ENCODE measurements around the gene NECTIN2. TPM values are rescaled to one million over a fixed set of nuclear protein-coding genes. Genes with fewer than 3 reads are reported as not detected.
"Not testable (repeated sequence)": the region's sequence is repeated elsewhere in the genome, so short reads cannot be mapped to it uniquely, and the experiment has no call there.

Gene NECTIN2
- total RNA-seq, 2 experiments from 2014 or later, result 0.36 to 0.44 TPM

- ChIA-PET CTCF (interaction anchor here (2.4 kb wide), 1 partner anchor 63 kb away, joined by 8 read pairs; no protein-coding TSS in a partner anchor), POLR2A (no interaction called here)
Measured at GRCh38 chr19:44847144-44848035, 1.3 kb downstream of the NECTIN2 start.

- ChIA-PET POLR2A (no interaction called here), CTCF (interaction anchor here (0.6 to 2.4 kb wide), 5 partner anchors 64 to 211 kb away, joined by 3 to 8 read pairs (median 4); no protein-coding TSS in a partner anchor)
Measured at GRCh38 chr19:44848036-44848811, 2.1 kb downstream of the NECTIN2 start.

GRCh38 chr19:44848812-44849447 is 2.8 kb downstream of the NECTIN2 start:
- ChIA-PET CTCF (interaction anchor here (0.6 to 2.4 kb wide), 5 partner anchors 65 to 212 kb away, joined by 3 to 8 read pairs (median 4); no protein-coding TSS in a partner anchor), POLR2A (no interaction called here)

- POLR2A ChIA-PET, result no interaction called here
- CTCF ChIA-PET, result no interaction called here
Measured at GRCh38 chr19:44850641-44851109, 4.6 kb downstream of the NECTIN2 start.

- POLR2A ChIA-PET, result no interaction called here
Measured at GRCh38 chr19:44851427-44851826, 5.3 kb downstream of the NECTIN2 start.

GRCh38 chr19:44855606-44856005 is 9.5 kb downstream of the NECTIN2 start:
- POLR2A ChIA-PET, result no interaction called here
- CTCF ChIA-PET, result no interaction called here

More at GRCh38 chr19:44851427-44851826, 5.3 kb downstream of the NECTIN2 start:
- CTCF ChIA-PET, result no interaction called here

GRCh38 chr19:44856421-44857083 is 10.5 kb downstream of the NECTIN2 start:
- ChIA-PET POLR2A (interaction anchor here (0.6 kb wide), 1 partner anchor 115 kb away, joined by 4 read pairs; no protein-coding TSS in a partner anchor), CTCF (no interaction called here)

- ChIA-PET CTCF (interaction anchor here (0.6 kb wide), 1 partner anchor 59 kb away, joined by 6 read pairs; no protein-coding TSS in a partner anchor), POLR2A (no interaction called here)
Measured at GRCh38 chr19:44857837-44858236, 11.7 kb downstream of the NECTIN2 start.

- POLR2A ChIA-PET, CTCF ChIA-PET: not testable (repeated sequence)
Measured at GRCh38 chr19:44861576-44861975, 15.5 kb downstream of the NECTIN2 start.

- POLR2A ChIA-PET, result no interaction called here
- CTCF ChIA-PET, result no interaction called here
Measured at GRCh38 chr19:44863990-44864389, 17.9 kb downstream of the NECTIN2 start.

- POLR2A ChIA-PET, result no interaction called here
- CTCF ChIA-PET, result no interaction called here
Measured at GRCh38 chr19:44865196-44865767, 19.2 kb downstream of the NECTIN2 start.

GRCh38 chr19:44866664-44867063 is 20.6 kb downstream of the NECTIN2 start:
- POLR2A ChIA-PET, result no interaction called here
- CTCF ChIA-PET, result interaction anchor here (0.9 kb wide), 1 partner anchor 90 kb away, joined by 3 read pairs; no protein-coding TSS in a partner anchor

GRCh38 chr19:44867578-44867977 is 21.5 kb downstream of the NECTIN2 start:
- ChIA-PET POLR2A (no interaction called here), CTCF (no interaction called here)

- ChIA-PET CTCF (no interaction called here), POLR2A (interaction anchor here (1.1 kb wide), 1 partner anchor 21 kb away, joined by 6 read pairs; the partner anchor contains the start of gene TOMM40)
Measured at GRCh38 chr19:44869733-44870470, 23.8 kb downstream of the NECTIN2 start.

GRCh38 chr19:44871809-44872208 is 25.7 kb downstream of the NECTIN2 start:
- CTCF ChIA-PET, result no interaction called here
- POLR2A ChIA-PET, result no interaction called here

- ChIA-PET POLR2A (no interaction called here), CTCF (no interaction called here)
Measured at GRCh38 chr19:44872661-44873060, 26.6 kb downstream of the NECTIN2 start.

GRCh38 chr19:44874317-44874716 is 28.2 kb downstream of the NECTIN2 start:
- ChIA-PET POLR2A (no interaction called here), CTCF (no interaction called here)

GRCh38 chr19:44875666-44876451 is 29.8 kb downstream of the NECTIN2 start:
- ChIA-PET CTCF (interaction anchor here (0.8 kb wide), 1 partner anchor 9 kb away, joined by 3 read pairs; no protein-coding TSS in a partner anchor), POLR2A (no interaction called here)

Measured in activated CD8-positive, alpha-beta memory T cell treated with anti-CD3 and anti-CD28 coated beads for 36 hours (primary cell).